HUES6 (cell line): ENCODE data around the gene CPNE1.

Experiments
- H3K27ac ChIP-seq: 2 replicates; pipeline ENCODE4 v1.7.0; 2013; ENCODE audit warnings: low read depth, mild to moderate bottlenecking, low read length, inconsistent platforms
- H3K27me3 ChIP-seq: 2 replicates; pipeline ENCODE4 v1.6.1; 2013; ENCODE audit warnings: low read length; ENCODE audit not compliant: control insufficient read depth, insufficient read depth
- H3K36me3 ChIP-seq: 2 replicates; pipeline ENCODE4 v1.6.1; 2013; ENCODE audit warnings: low read length; ENCODE audit not compliant: control insufficient read depth, insufficient read depth
- H3K4me1 ChIP-seq: 2 replicates; pipeline ENCODE4 v1.6.1; 2013; ENCODE audit warnings: low read length; ENCODE audit not compliant: control insufficient read depth, insufficient read depth
- H3K4me3 ChIP-seq: 2 replicates; pipeline ENCODE4 v1.5.1; 2013; ENCODE audit warnings: low read depth, low read length
- H3K9ac ChIP-seq: one replicate; pipeline ENCODE4 v1.6.1; 2013; ENCODE audit warnings: mild to moderate bottlenecking, low read length
- H3K9me3 ChIP-seq: 2 replicates; pipeline ENCODE4 v1.6.1; 2013; ENCODE audit warnings: low read depth, low read length; ENCODE audit not compliant: control insufficient read depth, insufficient read depth

Gene CPNE1

DNA sequence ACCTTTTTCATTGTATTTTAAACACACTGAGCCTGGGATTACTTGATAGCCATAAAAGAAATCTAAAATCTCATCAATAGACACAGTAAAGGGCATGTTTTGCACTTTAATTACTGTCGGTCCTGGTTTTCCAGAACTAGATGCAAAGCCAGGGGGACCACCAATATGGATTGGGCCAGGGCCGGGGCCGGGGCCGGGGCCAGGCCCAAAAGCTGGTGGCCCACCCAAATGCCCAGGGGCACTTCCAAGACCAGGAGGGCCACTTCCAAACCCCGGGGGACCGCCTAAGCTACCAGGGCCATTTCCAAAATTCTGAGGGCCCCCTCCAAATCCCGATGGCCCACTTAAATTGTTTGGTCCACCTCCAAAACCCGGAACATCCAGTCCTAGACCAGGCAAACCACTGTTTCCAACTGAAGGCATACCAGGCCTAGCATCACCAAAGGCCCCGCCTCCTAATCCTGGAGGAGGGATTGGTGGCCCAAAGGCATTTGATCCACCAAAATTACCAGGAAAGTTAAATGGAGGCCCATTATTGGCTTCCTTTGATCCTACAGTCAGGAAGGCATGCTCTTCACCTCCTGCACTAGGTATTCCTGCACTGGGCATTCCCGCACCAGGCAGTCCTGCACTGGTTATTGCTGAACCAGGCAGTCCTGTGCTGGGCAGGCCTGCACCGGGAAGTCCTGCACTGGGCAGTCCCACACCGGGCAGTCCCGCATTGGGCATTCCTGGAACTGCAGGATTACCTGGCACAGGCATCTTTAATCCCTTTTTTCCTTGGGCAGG, 11.9 kb downstream of the CPNE1 start:
- Histone ChIP-seq H3K9me3 (no peaks in the 10 kb centered on the region), H3K27ac (no peak overlapping the region), H3K27me3 (no peaks in the 10 kb centered on the region), H3K4me3 (no peak overlapping the region), H3K4me1 (no peaks in the 10 kb centered on the region), H3K9ac (no peak overlapping the region), H3K36me3 (peaks cover 61% of the 10 kb centered on the region)

DNA sequence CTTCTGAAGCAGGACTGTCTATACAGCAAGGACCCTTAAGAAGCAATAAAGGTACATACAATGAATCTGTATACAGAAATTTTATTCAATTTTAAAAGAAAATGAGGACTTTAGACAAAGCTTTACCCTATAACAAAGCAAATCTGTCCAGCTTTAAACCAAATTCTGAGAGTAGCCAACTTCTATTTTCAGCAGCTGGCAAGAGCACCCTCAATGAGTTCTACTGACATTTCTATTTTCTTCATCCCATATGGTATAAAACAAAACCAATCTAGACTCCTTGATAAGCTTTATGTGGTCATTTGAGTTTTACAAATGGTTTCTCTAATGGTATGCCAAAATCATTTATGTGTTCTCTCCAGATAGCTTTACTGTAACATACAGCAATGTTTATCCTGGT, 12.7 kb downstream of the CPNE1 start:
- H3K9me3 ChIP-seq, result no peaks in the 10 kb centered on the region
- H3K4me3 ChIP-seq, result no peak overlapping the region
- H3K36me3 ChIP-seq, result peaks cover 55% of the 10 kb centered on the region
- no peak overlapping the region for H3K27ac ChIP-seq
- H3K27me3 ChIP-seq, result no peaks in the 10 kb centered on the region
- H3K4me1 ChIP-seq, result no peaks in the 10 kb centered on the region
- H3K9ac ChIP-seq, result no peak overlapping the region

DNA sequence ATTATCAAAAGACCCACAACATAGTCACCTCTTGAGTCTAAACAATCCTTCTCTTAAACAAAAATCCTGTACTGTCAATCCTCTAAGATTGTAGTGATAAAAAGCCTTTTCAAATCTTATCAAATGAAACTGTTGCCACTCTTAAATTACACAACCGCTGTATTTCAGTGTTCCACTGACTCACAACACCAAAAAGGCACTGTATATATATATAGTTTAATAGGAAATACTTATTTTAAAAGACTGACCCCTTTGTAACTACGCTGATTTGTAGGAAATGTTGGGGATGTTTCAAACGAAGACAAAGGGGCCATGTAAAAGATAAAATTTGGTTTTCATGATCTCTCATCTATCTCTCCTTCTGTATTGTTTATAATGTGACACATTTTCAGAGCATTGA, 14.1 kb downstream of the CPNE1 start:
- Histone ChIP-seq H3K36me3 (peaks cover 47% of the 10 kb centered on the region), H3K27me3 (no peaks in the 10 kb centered on the region), H3K27ac (no peak overlapping the region), H3K9me3 (no peaks in the 10 kb centered on the region), H3K9ac (no peak overlapping the region), H3K4me1 (no peaks in the 10 kb centered on the region), H3K4me3 (no peak overlapping the region)

DNA sequence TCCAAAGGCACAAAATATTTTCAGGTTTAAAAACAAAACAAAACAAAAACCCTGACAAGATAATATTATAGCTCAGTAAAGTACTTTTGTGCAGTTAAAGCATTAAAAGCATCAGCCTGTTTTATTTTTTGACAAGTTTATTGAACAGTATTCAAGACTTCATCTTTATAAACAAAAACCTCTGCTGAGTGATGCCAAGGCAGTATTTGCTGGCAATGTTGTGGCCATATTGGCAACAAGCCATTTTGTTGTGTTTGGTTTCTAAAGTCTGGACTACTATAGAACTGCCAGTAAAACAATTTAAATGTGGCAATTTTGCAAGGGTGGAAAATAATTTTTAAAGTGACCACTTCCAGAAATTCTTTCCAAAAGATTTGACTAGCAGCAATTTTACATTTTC, 15.9 kb downstream of the CPNE1 start:
- H3K9ac ChIP-seq, result no peak overlapping the region
- no peaks in the 10 kb centered on the region for H3K4me1 ChIP-seq
- H3K9me3 ChIP-seq, result no peaks in the 10 kb centered on the region
- no peak overlapping the region for H3K4me3 ChIP-seq
- no peaks in the 10 kb centered on the region for H3K27me3 ChIP-seq
- H3K27ac ChIP-seq, result no peak overlapping the region
- peaks cover 29% of the 10 kb centered on the region for H3K36me3 ChIP-seq

DNA sequence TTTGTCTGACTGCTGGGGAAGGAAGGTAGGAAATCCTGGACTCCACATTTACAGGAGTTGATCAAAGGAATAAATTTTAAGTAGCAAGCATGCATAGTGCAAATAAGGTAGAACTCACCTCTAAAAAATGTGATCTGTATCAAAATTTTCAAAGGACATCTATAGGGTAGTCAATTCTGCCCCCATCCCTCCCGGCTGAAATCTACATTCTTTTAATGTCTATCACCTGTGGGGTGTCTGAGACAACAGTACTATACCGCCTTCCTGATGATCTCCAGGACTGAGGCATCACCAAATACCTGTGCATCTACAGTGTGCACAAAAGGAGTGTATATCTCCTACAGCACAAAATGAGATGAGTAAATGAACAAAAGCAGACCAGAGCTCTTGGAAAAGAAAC, 19.9 kb downstream of the CPNE1 start:
- H3K36me3 ChIP-seq, result no peaks in the 10 kb centered on the region; the same call in 1 of the 2 replicates
- H3K27ac ChIP-seq, result no peak overlapping the region
- H3K9ac ChIP-seq, result no peak overlapping the region
- H3K27me3 ChIP-seq, result no peaks in the 10 kb centered on the region
- peaks cover 1% of the 10 kb centered on the region; the same call in 1 of the 2 replicates for H3K4me1 ChIP-seq
- H3K4me3 ChIP-seq, result no peak overlapping the region
- no peaks in the 10 kb centered on the region for H3K9me3 ChIP-seq

DNA sequence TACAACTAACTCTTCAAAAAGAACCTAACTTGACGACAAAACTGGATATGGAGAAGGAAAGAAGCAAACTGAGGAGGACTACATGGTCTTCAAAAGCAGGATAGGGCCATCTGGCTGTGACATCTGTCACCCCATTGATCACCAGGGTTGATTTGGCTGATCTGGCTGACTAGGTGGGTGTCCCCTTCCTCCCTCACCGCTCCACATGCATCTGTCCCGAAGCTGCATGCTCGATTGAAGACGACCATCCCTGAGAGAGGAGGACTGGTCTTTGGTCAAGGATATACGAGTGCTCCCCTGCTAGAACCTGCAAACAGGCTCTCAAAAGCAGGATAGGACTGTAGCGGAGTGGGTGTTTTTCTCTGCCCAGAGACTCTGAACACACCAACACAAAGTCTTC, 21.7 kb downstream of the CPNE1 start:
- H3K27me3 ChIP-seq, result no peaks in the 10 kb centered on the region
- H3K4me3 ChIP-seq, result no peak overlapping the region
- peaks cover 5% of the 10 kb centered on the region; the same call in 1 of the 2 replicates for H3K4me1 ChIP-seq
- no peak overlapping the region for H3K27ac ChIP-seq
- H3K36me3 ChIP-seq, result no peaks in the 10 kb centered on the region; the same call in 1 of the 2 replicates
- H3K9me3 ChIP-seq, result no peaks in the 10 kb centered on the region
- no peak overlapping the region for H3K9ac ChIP-seq

DNA sequence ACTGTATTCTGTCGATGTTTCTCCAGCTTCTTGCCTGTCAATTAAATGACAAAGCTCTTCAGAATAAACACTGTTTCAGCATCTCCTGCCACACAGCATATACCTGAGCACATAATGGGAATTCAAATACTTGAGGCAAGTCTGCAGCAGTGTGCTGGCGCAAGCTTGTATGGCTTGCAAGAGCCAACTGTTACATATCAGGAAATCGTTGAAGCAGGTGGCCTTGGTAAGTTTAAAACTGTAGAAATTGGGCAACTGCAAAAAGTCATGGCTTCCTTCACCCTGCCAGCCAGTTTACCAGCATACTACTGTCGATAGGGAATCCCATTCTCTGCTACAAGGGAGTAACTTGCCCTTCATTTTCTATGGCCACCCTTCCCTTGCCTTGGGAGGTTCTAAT, 23.0 kb downstream of the CPNE1 start:
- Histone ChIP-seq H3K36me3 (no peaks in the 10 kb centered on the region; the same call in 1 of the 2 replicates), H3K9me3 (no peaks in the 10 kb centered on the region), H3K27ac (no peak overlapping the region), H3K4me1 (peaks cover 5% of the 10 kb centered on the region; the same call in 1 of the 2 replicates), H3K27me3 (no peaks in the 10 kb centered on the region), H3K9ac (no peak overlapping the region), H3K4me3 (no peak overlapping the region)

DNA sequence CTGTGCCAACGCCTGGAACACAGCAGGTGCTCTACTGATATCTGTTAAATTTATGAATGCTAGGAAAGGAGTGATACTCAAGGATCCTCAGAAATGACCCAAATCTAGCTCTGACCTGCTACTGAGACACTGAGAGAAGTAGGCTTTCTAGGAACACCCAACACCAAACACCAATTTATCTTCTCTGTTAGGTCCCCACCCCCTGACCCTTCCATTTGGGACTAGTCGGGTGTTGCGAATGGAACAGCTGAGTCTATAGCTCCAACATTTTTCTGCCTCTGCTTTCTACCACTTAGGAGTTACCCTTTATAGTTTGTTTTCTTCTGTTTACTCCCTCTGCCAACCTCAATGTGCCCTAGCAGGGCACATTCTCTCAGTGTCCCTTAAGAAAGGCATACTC, 24.0 kb downstream of the CPNE1 start:
- no peak overlapping the region for H3K4me3 ChIP-seq
- H3K27me3 ChIP-seq, result no peaks in the 10 kb centered on the region
- no peaks in the 10 kb centered on the region for H3K9me3 ChIP-seq
- H3K9ac ChIP-seq, result no peak overlapping the region
- no peak overlapping the region for H3K27ac ChIP-seq
- peaks cover 5% of the 10 kb centered on the region for H3K4me1 ChIP-seq
- no peaks in the 10 kb centered on the region; the same call in 1 of the 2 replicates for H3K36me3 ChIP-seq

DNA sequence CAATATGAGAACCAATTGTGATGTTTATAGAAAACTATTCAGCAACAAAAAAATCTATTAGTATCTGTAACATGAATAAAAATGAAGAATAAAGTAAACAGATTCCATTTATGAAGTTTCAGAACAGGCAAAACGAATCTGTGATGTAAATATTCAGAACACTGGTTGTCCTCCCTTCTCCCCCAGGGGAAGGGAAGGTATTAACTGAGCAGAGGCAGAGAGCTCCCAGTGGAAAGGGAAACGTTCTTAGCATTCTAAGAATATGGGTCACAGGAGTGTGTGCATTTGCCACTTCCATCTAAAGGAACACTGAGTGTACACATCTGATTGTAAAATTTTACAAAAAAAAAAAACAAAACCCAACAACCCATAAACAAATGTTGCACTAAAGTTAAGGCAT, 25.9 kb downstream of the CPNE1 start:
- no peaks in the 10 kb centered on the region for H3K9me3 ChIP-seq
- H3K4me1 ChIP-seq, result peaks cover 5% of the 10 kb centered on the region
- H3K27me3 ChIP-seq, result no peaks in the 10 kb centered on the region

DNA sequence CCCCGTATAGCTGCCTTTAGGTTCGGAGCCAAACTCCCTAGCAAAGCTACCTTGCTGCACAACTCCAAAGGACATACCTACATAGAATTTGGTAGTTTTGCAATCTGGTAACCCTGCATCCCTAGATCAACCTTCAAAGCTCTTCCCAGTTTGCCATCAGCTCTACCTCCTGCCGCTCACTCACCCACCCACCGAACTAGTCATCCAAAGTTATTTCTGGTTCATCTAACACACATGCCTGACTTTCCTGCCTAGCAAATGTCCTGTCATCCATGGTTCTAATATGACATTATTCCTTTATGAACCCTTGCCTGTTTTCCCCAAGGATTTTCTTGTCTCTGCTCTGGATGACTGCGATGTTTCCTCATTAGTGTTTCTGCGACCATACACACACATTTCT, 27.4 kb downstream of the CPNE1 start:
- Histone ChIP-seq H3K9ac (no peak overlapping the region), H3K36me3 (peaks cover 7% of the 10 kb centered on the region), H3K4me1 (peaks cover 5% of the 10 kb centered on the region), H3K27ac (no peak overlapping the region), H3K9me3 (no peaks in the 10 kb centered on the region), H3K27me3 (no peaks in the 10 kb centered on the region), H3K4me3 (no peak overlapping the region)

More for the DNA sequence above, 25.9 kb downstream of the CPNE1 start:
- Histone ChIP-seq H3K9ac (no peak overlapping the region), H3K27ac (no peak overlapping the region), H3K36me3 (no peaks in the 10 kb centered on the region; the same call in 1 of the 2 replicates), H3K4me3 (no peak overlapping the region)

DNA sequence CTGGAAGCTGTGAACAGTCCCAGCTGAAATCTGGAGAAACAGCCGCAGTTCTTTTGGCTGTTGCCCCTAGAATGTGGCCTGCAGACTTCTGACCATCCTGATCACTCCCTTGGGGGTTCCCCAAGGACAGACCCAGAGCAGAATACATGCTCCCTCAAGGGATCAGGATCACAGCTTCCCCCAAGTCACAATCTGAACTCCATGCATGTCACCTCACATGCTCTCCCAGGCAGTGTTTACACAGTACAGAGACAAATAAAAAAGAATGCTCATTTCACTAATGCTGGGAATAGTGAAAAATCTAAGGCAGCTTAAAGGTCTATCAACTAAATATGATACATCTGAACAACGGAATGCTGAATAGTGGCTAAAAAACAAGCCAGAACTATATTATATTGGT, 28.6 kb downstream of the CPNE1 start:
- no peak overlapping the region for H3K27ac ChIP-seq
- no peak overlapping the region for H3K9ac ChIP-seq
- H3K4me3 ChIP-seq, result no peak overlapping the region
- H3K9me3 ChIP-seq, result no peaks in the 10 kb centered on the region
- peaks cover 19% of the 10 kb centered on the region for H3K36me3 ChIP-seq
- no peaks in the 10 kb centered on the region for H3K27me3 ChIP-seq
- H3K4me1 ChIP-seq, result peaks cover 5% of the 10 kb centered on the region
